ENCODE data around the gene MCAM.

MCAM gene

DNA sequence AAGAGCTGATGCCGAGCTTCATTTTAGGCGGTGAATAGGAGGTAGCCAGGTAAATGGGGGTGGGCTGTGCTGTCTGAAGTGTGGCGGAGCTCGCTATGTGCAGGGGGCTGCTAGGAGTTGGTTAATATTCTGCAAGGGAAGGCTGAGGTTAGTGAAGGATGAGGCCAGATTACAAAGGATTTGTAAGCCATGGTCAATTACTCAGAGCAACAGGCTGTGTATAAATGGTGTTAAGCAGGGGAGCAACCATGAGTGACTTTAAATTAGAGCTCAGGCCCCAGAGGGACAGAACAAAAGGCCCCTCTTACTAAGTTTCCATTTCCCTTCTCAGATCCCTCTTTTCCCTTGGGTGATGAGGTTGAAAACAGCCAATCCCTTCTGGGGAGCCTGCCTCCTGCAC lies 7.3 kb upstream of the MCAM start:
- TF ChIP-seq, protein P1, sequence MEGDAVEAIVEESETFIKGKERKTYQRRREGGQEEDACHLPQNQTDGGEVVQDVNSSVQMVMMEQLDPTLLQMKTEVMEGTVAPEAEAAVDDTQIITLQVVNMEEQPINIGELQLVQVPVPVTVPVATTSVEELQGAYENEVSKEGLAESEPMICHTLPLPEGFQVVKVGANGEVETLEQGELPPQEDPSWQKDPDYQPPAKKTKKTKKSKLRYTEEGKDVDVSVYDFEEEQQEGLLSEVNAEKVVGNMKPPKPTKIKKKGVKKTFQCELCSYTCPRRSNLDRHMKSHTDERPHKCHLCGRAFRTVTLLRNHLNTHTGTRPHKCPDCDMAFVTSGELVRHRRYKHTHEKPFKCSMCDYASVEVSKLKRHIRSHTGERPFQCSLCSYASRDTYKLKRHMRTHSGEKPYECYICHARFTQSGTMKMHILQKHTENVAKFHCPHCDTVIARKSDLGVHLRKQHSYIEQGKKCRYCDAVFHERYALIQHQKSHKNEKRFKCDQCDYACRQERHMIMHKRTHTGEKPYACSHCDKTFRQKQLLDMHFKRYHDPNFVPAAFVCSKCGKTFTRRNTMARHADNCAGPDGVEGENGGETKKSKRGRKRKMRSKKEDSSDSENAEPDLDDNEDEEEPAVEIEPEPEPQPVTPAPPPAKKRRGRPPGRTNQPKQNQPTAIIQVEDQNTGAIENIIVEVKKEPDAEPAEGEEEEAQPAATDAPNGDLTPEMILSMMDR (IDR thresholded peaks at IDR 0.05; ENCODE audit: insufficient read depth, low read depth, low read length, missing control alignments) = no peak
- DNase-seq (ENCODE audit: low read depth) = no peak
- H3K4me3 ChIP-seq (ENCODE audit: low read length) = no peak overlapping the region

DNA sequence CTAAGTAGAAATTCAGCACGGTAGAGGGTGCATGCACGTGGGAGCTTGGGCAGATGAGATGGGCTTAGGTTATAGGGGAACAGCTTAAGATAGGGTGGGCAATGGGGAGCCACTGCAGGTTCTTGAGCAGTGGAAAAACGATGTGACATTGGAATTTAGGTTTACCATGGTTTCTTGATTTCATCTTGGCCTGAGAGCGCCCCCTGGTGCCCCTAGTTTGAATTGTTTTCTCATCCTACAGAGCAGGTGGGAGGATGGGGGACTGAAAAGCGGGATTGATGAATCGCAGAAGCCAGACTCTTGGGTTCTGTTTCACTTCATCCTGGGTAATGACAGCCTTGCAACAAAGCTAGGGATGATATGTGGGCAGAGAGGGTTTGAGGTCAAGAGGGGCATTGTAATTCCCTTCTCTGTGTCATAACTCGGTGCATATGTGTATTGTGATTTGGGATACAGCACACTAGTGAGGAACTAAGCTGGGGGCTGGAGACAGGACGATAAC lies 6.7 kb upstream of the MCAM start:
- H3K4me3 ChIP-seq (ENCODE audit: low read length) = no peak overlapping the region
- TF ChIP-seq, protein P1 (IDR thresholded peaks at IDR 0.05; ENCODE audit: insufficient read depth, low read depth, low read length, missing control alignments) = peak; percentile 78
- DNase-seq (ENCODE audit: low read depth) = peak; percentile 69

DNA sequence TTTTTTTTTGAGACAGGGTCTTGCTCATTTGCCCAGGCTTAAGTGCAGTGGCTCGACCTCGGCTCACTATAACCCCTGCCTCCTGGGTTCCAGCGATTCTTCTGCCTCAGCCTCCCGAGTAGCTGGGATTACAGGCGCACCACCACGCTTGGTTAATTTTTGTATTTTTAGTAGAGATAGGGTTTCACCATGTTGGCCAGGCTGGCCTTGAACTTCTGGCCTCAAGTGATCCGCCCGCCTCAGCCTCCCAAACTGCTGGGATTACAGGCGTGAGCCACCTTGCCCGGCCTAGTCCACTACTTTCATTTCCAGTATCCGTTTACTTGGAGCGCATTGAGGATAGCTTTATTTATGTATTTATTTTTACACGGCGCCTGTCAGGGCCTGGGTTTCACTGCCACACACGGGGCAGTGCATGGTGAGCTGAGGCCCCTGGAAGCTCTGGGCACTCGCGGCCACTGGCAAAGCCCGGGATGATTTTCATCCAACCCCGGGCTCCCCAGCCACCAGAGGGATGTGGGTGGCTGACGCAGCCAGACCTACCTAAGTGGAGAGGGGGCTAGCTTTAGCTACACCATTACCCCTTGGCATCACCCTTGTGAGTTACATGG lies 6.1 kb upstream of the MCAM start:
- no peak overlapping the region for H3K4me3 ChIP-seq (ENCODE audit: low read length)
- TF ChIP-seq, protein P1 (IDR thresholded peaks at IDR 0.05; ENCODE audit: insufficient read depth, low read depth, low read length, missing control alignments) = no peak
- no peak for DNase-seq (ENCODE audit: low read depth)

DNA sequence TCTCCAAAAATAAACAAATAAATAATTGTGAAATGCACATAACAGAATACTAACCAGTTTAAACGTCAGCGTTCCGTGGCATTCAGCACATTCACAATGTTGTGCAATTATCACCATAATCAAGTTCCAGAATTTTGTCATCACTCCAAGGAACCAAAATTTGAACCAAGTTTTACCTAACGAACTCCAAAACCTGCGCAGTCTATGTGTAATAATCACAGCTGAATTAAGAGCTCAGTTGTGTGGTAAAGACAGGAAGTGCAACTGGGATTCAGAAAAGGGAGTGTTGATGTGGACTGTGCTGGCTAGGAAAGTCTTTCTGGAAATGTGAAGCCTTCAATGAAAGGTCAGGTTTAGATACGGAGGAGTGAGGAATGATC lies 5.4 kb upstream of the MCAM start:
- no peak overlapping the region for H3K4me3 ChIP-seq (ENCODE audit: low read length)
- DNase-seq (ENCODE audit: low read depth) = no peak
- TF ChIP-seq, protein P1 (IDR thresholded peaks at IDR 0.05; ENCODE audit: insufficient read depth, low read depth, low read length, missing control alignments) = peak; percentile 6

DNA sequence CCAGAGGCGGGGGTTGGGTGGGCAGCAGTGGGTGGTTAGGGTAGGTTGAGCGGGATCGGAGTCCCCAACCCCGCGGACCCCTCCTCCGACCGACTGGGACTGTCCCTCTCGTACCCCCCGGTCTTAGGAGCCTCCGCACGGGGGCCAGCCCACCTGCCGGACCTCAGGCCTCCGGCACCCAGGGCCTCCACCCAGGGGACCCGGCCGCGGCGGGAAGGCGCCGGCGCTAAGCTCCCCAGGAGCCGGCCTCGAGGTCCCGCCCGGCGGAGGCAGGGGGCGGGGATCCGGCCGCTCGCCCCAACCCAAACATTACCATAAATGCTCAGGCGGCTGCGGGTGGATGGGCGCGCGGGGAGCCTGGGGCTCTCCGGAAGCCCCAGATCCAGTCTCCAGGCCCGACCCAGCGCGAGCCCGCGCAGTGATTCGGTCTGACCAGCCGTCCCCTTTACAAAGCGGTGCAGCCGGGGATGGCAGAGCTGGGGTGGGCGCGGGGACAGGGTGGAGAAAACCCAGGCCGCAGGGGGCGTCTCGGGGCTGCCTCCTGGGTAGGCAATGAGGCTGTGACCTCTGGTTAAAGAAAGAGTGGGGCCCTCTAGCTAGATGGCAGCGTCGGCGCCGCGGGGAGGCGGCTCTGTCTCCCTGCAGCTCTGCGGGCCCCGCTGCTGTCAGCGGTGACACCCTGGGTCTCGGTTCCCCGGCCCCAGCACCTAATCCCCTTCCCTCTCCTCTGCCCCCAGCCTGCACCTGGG lies 4.0 kb upstream of the MCAM start:
- peak overlapping the region; percentile 47 for H3K4me3 ChIP-seq (ENCODE audit: low read length)
- TF ChIP-seq, protein P1 (IDR thresholded peaks at IDR 0.05; ENCODE audit: insufficient read depth, low read depth, low read length, missing control alignments) = no peak

DNA sequence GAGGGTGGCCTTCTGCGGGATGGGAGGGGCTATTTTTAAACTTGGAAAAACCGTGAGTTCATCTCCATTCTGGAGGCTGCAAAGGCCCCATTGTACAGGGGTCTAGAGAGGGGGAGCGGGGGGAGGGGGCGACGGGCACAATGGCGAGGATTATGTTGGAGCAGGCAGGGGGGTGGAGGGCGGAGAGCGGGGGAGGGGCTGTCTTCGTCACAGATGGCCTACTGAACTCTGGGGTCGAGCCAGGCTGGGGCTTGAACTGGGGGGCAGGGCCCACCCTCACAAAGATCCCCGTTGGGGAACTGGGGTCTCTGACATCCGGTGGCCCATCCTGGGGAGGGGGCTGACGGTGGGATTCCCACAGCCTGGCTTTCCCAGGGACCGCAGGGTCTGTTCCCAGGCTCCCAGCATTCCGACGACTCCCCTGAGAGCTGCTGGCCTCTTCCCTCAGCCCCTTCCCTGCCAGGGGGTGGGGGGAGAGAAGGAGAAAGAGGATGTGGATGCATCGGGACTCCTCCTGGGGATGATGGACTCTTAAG lies 3.4 kb upstream of the MCAM start:
- no peak for DNase-seq (ENCODE audit: low read depth)
- peak overlapping the region; percentile 47 for H3K4me3 ChIP-seq (ENCODE audit: low read length)
- TF ChIP-seq, protein P1 (IDR thresholded peaks at IDR 0.05; ENCODE audit: insufficient read depth, low read depth, low read length, missing control alignments) = no peak

More for the DNA sequence above, 4.0 kb upstream of the MCAM start:
- DNase-seq (ENCODE audit: low read depth) = peak; percentile 47
